ENCODE data around the gene KRT83.

- TF ChIP-seq CTCF (IDR thresholded peaks at IDR 0.05) (no peak), EZH2 (IDR thresholded peaks at IDR 0.05) (no peak)
Observed at GRCh38 chr12:52277486-52278245, 43.5 kb downstream of the KRT83 start.
